ENCODE measurements around the gene TMEM132C. TPM values are rescaled to one million over a fixed set of nuclear protein-coding genes. Genes with fewer than 3 reads are reported as not detected.

The TMEM132C gene
- total and polyA plus RNA-seq, 2 of the 8 experiments (the other 6 are each of a cell fraction or from before 2014, with no cell fraction given), result 0.23 to 0.76 TPM

DNA sequence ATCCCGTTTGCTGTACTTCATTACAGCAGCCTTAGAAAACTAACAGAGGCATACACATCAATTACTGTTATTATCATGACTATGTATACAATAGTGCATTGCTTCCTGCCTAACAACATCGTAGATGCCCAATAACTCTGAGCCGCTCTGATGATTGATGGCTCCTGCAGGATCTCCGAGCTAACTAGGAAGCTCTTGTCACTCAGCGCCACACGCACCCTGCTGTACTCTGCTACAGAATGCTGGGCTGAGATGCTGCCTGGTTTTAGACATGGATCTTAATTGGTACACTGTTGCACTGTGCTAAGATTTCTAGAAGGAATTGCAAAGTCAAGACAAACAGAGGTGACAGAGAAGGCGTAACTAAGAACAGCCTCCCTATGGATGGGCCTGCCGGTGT lies 387.5 kb downstream of the TMEM132C start (continued):
- TF ChIP-seq RXRA (IDR thresholded peaks at IDR 0.05; ENCODE audit: insufficient read depth, low read depth, low read length), result no peak
